A549 (cell line): ENCODE results near the gene AFG3L2.

Experiments used
- CTCF ChIP-seq: fragments of >200 bp; sonication (Bioruptor Twin); formaldehyde crosslinking; IDR thresholded peaks from 3 replicates; pipeline ENCODE4 v1.5.1; 2016
- EHMT2 ChIP-seq: fragments of 200-600 bp; sonication (generic); IDR thresholded peaks from 2 replicates; pipeline ENCODE4 v1.6.1; 2016; ENCODE audit warnings: antibody characterized with exemption, low read depth, mild to moderate bottlenecking, moderate library complexity
- MAFK ChIP-seq: fragments of 450-650 bp; IDR thresholded peaks from 2 replicates; pipeline ENCODE4 v1.6.1; 2014; ENCODE audit not compliant: partially characterized antibody
- PBX3 ChIP-seq: IDR thresholded peaks from 2 replicates; pipeline ENCODE4 v1.6.1; 2012
- POLR2A ChIP-seq: IDR thresholded peaks from 2 replicates; pipeline ENCODE4 v1.6.1; 2012; ENCODE audit warnings: mild to moderate bottlenecking, low read length
- ZSCAN20 ChIP-seq: fragments of 250-450 bp; sonication (Bioruptor Pico); IDR thresholded peaks from 2 replicates; pipeline ENCODE4 v1.8.0; 2022; ENCODE audit warnings: mild to moderate bottlenecking, moderate library complexity

- TF ChIP-seq EHMT2 (no peak), POLR2A (no peak), MAFK (no peak), CTCF (no peak), PBX3 (no peak), ZSCAN20 (CRISPR knock-in tag) (no peak)
These were observed 75.6 kb downstream of the AFG3L2 start for GRCh38 chr18:12301263-12302005.
